Activated T-cell treated with anti-CD3 and anti-CD28 coated beads for 1 hour (primary cell): ENCODE results near the gene GBP2.

Source experiments
- DNase-seq: peaks from one replicate; pipeline ENCODE4 v3.0.0-alpha.2; 2020; ENCODE audit warnings: low read depth

The GBP2 gene

DNA sequence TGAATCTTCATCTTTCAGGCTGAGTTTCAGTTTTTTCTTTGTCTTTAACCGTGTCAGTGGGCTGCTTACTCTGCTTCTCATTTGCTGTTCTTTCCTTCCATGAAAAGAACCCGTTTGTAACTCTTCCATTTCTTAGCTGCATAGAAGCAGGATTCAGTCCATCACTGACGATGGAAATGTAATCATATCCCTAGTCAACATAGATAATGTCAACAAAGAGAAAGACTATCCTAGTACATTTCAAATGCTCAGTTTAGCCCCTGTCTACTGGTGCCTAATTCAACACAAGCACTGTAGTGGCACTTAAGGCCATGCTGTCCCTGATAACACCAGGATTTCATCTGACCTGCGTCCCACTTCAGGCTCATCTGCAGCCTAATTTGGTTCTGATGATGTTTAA lies 61.3 kb downstream of the GBP2 start:
- DNase-seq = no peak

DNA sequence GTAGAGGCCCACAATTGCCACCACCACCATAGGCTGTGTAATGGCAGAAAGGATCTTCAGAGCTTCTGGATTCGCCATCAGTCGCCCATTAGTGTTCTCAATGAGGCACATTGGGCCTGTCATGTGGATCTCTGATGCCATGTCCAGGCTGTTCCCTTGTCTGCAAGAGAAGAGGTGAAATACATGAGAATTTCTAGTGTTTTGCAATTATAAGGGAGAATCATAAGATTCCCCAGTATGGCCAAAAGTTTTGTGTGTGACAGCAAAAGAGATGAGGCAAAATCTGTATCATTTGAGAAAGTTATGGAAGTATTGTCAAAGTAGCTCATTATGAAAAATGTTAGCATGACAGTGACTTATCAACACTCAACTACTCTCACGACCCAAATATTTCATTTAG lies 62.8 kb downstream of the GBP2 start:
- no peak for DNase-seq

DNA sequence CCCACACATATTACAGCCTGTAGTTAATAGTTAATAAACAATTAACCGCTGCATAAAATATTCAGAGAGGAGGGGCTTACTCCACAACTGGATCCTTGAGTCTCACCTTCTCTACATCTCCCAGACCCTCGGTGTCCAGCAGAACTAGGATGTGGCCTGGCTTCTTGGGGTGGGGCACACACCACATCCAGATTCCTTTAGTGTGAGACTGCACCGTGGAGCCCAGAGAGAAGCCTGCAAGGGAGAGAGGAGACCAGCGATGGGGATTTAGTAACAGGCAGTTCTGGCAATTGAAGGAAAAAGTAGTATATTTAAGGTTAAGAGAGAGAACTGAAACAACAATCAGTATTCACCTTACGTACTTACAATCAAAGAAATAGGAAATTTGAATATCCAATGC lies 65.8 kb downstream of the GBP2 start:
- DNase-seq = no peak
